ENCODE data around the gene ZDHHC6.
"Not testable (repeated sequence)": the region's sequence is repeated elsewhere in the genome, so short reads cannot be mapped to it uniquely, and the experiment has no call there.

The ZDHHC6 gene

GRCh38 chr10:112429147-112429546, 17.6 kb downstream of the ZDHHC6 start:
- DNase-seq (ENCODE audit: low spot score): no peak
- no peak overlapping the region for H3K27ac Mint-ChIP-seq
- peaks cover 53% of the 10 kb centered on the region for H3K36me3 Mint-ChIP-seq (ENCODE audit: low read depth)
- no peaks in the 10 kb centered on the region for H3K4me1 Mint-ChIP-seq (ENCODE audit: low read depth)
- no peaks in the 10 kb centered on the region for H3K9me3 Mint-ChIP-seq
- no peaks in the 10 kb centered on the region for H3K27me3 Mint-ChIP-seq (ENCODE audit: low read depth)
- H3K4me3 Mint-ChIP-seq: no peak overlapping the region

GRCh38 chr10:112426111-112426510, 20.6 kb downstream of the ZDHHC6 start:
- DNase-seq (ENCODE audit: low spot score): no peak
- H3K9me3 Mint-ChIP-seq: no peaks in the 10 kb centered on the region
- no peaks in the 10 kb centered on the region for H3K4me1 Mint-ChIP-seq (ENCODE audit: low read depth)
- no peak overlapping the region for H3K27ac Mint-ChIP-seq
- no peak overlapping the region for H3K4me3 Mint-ChIP-seq
- H3K27me3 Mint-ChIP-seq (ENCODE audit: low read depth): no peaks in the 10 kb centered on the region
- peaks cover 53% of the 10 kb centered on the region for H3K36me3 Mint-ChIP-seq (ENCODE audit: low read depth)

DNA sequence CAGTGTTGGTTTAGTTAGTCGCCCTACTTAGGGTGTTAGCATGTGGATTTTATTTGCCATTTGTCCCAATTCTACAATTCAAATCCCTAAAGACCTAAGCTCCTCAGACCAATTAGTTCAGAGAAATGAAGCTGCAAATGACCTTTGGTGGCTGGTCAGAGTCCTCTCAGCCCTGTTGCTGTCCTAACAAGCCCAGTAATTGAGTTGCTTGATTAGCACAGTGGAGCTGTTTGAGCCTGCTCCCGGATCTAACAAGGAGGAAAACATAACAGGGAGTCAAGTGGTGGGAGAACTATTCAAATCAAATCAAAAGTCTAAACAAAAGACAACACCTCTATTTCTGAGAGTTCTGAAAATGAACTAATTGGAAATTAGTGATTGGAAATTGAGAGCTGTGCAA, 22.1 kb downstream of the ZDHHC6 start:
- no peaks in the 10 kb centered on the region for H3K27me3 Mint-ChIP-seq (ENCODE audit: low read depth)
- peaks cover 58% of the 10 kb centered on the region for H3K36me3 Mint-ChIP-seq (ENCODE audit: low read depth)
- H3K4me1 Mint-ChIP-seq (ENCODE audit: low read depth): no peaks in the 10 kb centered on the region
- no peaks in the 10 kb centered on the region for H3K9me3 Mint-ChIP-seq
- DNase-seq (ENCODE audit: low spot score): no peak
- no peak overlapping the region for H3K4me3 Mint-ChIP-seq
- no peak overlapping the region for H3K27ac Mint-ChIP-seq

DNA sequence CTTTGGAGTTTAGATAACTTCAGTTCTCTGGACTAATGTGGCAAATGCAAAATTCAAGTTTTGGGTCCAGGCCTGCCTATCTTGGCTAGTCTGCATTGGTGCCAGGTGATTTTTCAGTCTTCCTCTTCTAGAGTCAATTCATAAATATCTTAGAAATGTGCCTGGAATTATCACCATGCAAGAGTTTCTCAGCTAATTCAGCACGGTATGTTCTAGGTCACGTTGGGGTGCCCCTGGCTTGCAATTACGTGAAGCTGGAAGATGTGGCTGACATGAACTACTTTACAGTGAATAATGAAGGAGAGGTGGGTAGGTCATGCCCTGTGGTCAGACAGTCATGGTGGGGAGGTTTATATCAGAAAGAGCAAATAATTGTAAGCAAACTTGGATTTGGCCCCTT, 25.0 kb downstream of the ZDHHC6 start:
- H3K27ac Mint-ChIP-seq: no peak overlapping the region
- H3K27me3 Mint-ChIP-seq (ENCODE audit: low read depth): no peaks in the 10 kb centered on the region
- no peak overlapping the region for H3K4me3 Mint-ChIP-seq
- H3K36me3 Mint-ChIP-seq (ENCODE audit: low read depth): peaks cover 57% of the 10 kb centered on the region
- no peaks in the 10 kb centered on the region for H3K9me3 Mint-ChIP-seq
- DNase-seq (ENCODE audit: low spot score): no peak
- H3K4me1 Mint-ChIP-seq (ENCODE audit: low read depth): no peaks in the 10 kb centered on the region

GRCh38 chr10:112412696-112413095, 34.0 kb downstream of the ZDHHC6 start:
- H3K4me3 Mint-ChIP-seq: no peak overlapping the region

GRCh38 chr10:112409755-112410154, 37.0 kb downstream of the ZDHHC6 start:
- Mint-ChIP-seq H3K4me1 (ENCODE audit: low read depth) (no peaks in the 10 kb centered on the region), H3K27ac (no peak overlapping the region), H3K4me3 (no peak overlapping the region), H3K36me3 (ENCODE audit: low read depth) (peaks cover 63% of the 10 kb centered on the region), H3K27me3 (ENCODE audit: low read depth) (no peaks in the 10 kb centered on the region), H3K9me3 (no peaks in the 10 kb centered on the region)
- no peak for DNase-seq (ENCODE audit: low spot score)

More at GRCh38 chr10:112412696-112413095, 34.0 kb downstream of the ZDHHC6 start:
- no peak overlapping the region for H3K27ac Mint-ChIP-seq
- no peak for DNase-seq (ENCODE audit: low spot score)
- H3K36me3 Mint-ChIP-seq (ENCODE audit: low read depth): peaks cover 61% of the 10 kb centered on the region
- no peaks in the 10 kb centered on the region for H3K27me3 Mint-ChIP-seq (ENCODE audit: low read depth)
- no peaks in the 10 kb centered on the region for H3K4me1 Mint-ChIP-seq (ENCODE audit: low read depth)
- no peaks in the 10 kb centered on the region for H3K9me3 Mint-ChIP-seq

DNA sequence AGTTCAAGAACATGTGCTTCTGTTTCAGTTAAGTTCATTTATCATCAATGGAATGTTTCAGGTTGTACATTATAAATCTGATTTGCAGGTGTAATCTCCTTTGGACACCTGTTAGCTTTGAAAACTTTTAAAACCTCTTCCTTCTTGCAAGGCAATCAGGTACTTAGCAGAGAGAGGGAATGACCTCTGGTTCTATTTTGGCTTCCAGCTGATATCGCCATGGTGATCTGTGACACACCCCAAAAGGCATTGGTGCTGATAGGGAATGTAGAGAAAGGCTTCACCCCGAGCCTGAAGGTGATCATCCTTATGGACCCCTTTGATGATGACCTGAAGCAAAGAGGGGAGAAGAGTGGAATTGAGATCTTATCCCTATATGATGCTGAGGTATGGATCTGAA, 37.4 kb downstream of the ZDHHC6 start:
- Mint-ChIP-seq H3K27ac (no peak overlapping the region), H3K4me1 (ENCODE audit: low read depth) (no peaks in the 10 kb centered on the region), H3K4me3 (no peak overlapping the region), H3K9me3 (no peaks in the 10 kb centered on the region), H3K27me3 (ENCODE audit: low read depth) (no peaks in the 10 kb centered on the region), H3K36me3 (ENCODE audit: low read depth) (peaks cover 66% of the 10 kb centered on the region)
- no peak for DNase-seq (ENCODE audit: low spot score)

- Mint-ChIP-seq H3K4me3 (no peak overlapping the region), H3K27ac (no peak overlapping the region), H3K27me3 (ENCODE audit: low read depth) (no peaks in the 10 kb centered on the region), H3K4me1 (ENCODE audit: low read depth) (no peaks in the 10 kb centered on the region), H3K36me3 (ENCODE audit: low read depth) (peaks cover 68% of the 10 kb centered on the region), H3K9me3 (no peaks in the 10 kb centered on the region)
- no peak for DNase-seq (ENCODE audit: low spot score)
Observed at GRCh38 chr10:112407696-112408095, 39.0 kb downstream of the ZDHHC6 start.

DNA sequence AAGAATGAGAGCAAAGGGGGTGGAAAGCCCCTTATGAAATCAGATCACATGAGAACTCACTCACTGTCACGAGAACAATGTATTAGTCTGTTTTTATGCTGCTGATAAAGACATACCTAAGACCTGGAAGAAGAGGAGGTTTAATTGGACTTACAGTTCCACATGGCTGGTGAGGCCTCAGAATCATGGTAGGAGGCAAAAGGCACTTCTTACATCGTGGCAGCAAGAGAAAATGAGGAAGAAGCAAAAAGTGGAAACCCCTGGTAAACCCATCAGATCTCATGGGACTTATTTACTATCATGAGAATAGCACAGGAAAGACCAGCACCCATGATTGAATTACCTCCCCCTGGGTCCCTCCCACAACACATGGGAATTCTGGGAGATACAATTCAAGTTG, 39.9 kb downstream of the ZDHHC6 start:
- not testable (repeated sequence) for H3K27ac Mint-ChIP-seq, H3K4me3 Mint-ChIP-seq
- peaks cover 70% of the 10 kb centered on the region for H3K36me3 Mint-ChIP-seq (ENCODE audit: low read depth)

GRCh38 chr10:112404617-112405016, 42.1 kb downstream of the ZDHHC6 start:
- no peak for DNase-seq (ENCODE audit: low spot score)
- Mint-ChIP-seq H3K4me1 (ENCODE audit: low read depth) (no peaks in the 10 kb centered on the region), H3K27me3 (ENCODE audit: low read depth) (no peaks in the 10 kb centered on the region), H3K9me3 (no peaks in the 10 kb centered on the region), H3K27ac (no peak overlapping the region), H3K4me3 (no peak overlapping the region), H3K36me3 (ENCODE audit: low read depth) (peaks cover 62% of the 10 kb centered on the region)

More for the DNA sequence above, 39.9 kb downstream of the ZDHHC6 start:
- not testable (repeated sequence) for H3K27me3 Mint-ChIP-seq (ENCODE audit: low read depth); H3K9me3 Mint-ChIP-seq; DNase-seq (ENCODE audit: low spot score); H3K4me1 Mint-ChIP-seq (ENCODE audit: low read depth)

DNA sequence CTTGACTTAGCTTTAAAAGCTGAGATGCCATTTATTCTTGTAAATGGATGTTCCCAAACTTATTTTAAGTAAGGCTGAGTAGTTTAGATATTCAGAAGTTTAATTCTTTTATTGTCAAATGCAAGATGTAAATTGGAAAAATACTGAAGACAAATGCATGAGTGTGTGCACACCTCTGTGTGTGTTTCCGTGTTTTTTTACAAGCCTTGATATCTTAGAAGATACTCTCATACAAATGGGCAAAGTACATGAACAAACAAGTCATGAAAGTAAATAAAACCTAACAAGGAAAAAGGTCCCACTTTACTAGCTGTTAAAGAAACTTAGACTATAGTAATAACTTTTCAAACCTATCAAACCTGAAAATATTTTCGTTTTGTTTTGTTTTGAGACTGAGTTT, 43.8 kb downstream of the ZDHHC6 start:
- Mint-ChIP-seq H3K27ac (no peak overlapping the region), H3K4me3 (no peak overlapping the region), H3K9me3 (no peaks in the 10 kb centered on the region), H3K27me3 (ENCODE audit: low read depth) (no peaks in the 10 kb centered on the region), H3K4me1 (ENCODE audit: low read depth) (no peaks in the 10 kb centered on the region), H3K36me3 (ENCODE audit: low read depth) (peaks cover 52% of the 10 kb centered on the region)
- DNase-seq (ENCODE audit: low spot score): no peak

- Mint-ChIP-seq H3K4me1 (ENCODE audit: low read depth) (peaks cover 8% of the 10 kb centered on the region), H3K9me3 (no peaks in the 10 kb centered on the region), H3K4me3 (no peak overlapping the region)
Observed at GRCh38 chr10:112397592-112397991, 49.1 kb downstream of the ZDHHC6 start.

GRCh38 chr10:112395809-112396530, 50.7 kb downstream of the ZDHHC6 start:
- no peak for DNase-seq (ENCODE audit: low spot score)
- no peaks in the 10 kb centered on the region for H3K9me3 Mint-ChIP-seq
- peaks cover 11% of the 10 kb centered on the region for H3K4me1 Mint-ChIP-seq (ENCODE audit: low read depth)
- H3K27me3 Mint-ChIP-seq (ENCODE audit: low read depth): no peaks in the 10 kb centered on the region
- no peak overlapping the region for H3K4me3 Mint-ChIP-seq
- H3K36me3 Mint-ChIP-seq (ENCODE audit: low read depth): peaks cover 16% of the 10 kb centered on the region
- H3K27ac Mint-ChIP-seq: no peak overlapping the region

More at GRCh38 chr10:112397592-112397991, 49.1 kb downstream of the ZDHHC6 start:
- no peak for DNase-seq (ENCODE audit: low spot score)
- Mint-ChIP-seq H3K36me3 (ENCODE audit: low read depth) (peaks cover 16% of the 10 kb centered on the region), H3K27me3 (ENCODE audit: low read depth) (no peaks in the 10 kb centered on the region), H3K27ac (no peak overlapping the region)

GRCh38 chr10:112394475-112394875, 52.2 kb downstream of the ZDHHC6 start:
- no peaks in the 10 kb centered on the region for H3K27me3 Mint-ChIP-seq (ENCODE audit: low read depth)
- DNase-seq (ENCODE audit: low spot score): no peak
- no peak overlapping the region for H3K4me3 Mint-ChIP-seq
- peaks cover 10% of the 10 kb centered on the region for H3K36me3 Mint-ChIP-seq (ENCODE audit: low read depth)
- H3K27ac Mint-ChIP-seq: no peak overlapping the region
- H3K4me1 Mint-ChIP-seq (ENCODE audit: low read depth): peaks cover 20% of the 10 kb centered on the region
- H3K9me3 Mint-ChIP-seq: no peaks in the 10 kb centered on the region

DNA sequence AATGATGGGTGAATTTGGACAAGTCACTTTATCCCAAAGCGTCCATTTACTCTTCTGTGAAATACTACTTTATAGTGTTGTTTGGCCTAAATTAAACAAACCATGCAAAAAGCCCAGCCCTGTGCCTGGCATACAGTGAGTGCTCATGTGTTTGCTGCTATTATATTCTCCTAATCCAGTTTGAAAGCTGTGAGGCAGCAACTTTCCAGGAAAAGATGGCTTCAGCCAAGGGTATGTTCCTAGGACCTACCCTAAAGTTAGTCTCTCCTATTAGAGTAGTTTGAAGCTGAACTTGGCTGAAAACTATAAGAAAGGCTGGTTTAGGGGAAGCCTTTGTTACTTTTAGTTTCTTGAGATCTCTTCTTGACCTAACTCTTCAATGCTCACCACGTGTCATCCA, 52.9 kb downstream of the ZDHHC6 start:
- no peak for DNase-seq (ENCODE audit: low spot score)
- H3K4me3 Mint-ChIP-seq: no peak overlapping the region
- no peak overlapping the region for H3K27ac Mint-ChIP-seq
- H3K27me3 Mint-ChIP-seq (ENCODE audit: low read depth): no peaks in the 10 kb centered on the region
- H3K36me3 Mint-ChIP-seq (ENCODE audit: low read depth): peaks cover 8% of the 10 kb centered on the region
- H3K4me1 Mint-ChIP-seq (ENCODE audit: low read depth): peaks cover 26% of the 10 kb centered on the region
- no peaks in the 10 kb centered on the region for H3K9me3 Mint-ChIP-seq
